GM23338 (cell line): ENCODE results near the gene CLTA.

Source experiments
- CREB1 ChIP-seq: fragments of 250-450 bp; sonication (Bioruptor Pico); IDR thresholded peaks from 2 replicates; pipeline ENCODE4 v1.5.0; 2020; ENCODE audit warnings: low read depth, mild to moderate bottlenecking, moderate library complexity
- ETS1 ChIP-seq: IDR thresholded peaks from 2 replicates; pipeline ENCODE4 v1.6.1; 2016; ENCODE audit warnings: antibody characterized with exemption
- EZH2 ChIP-seq: fragments of 200-600 bp; sonication (generic); IDR thresholded peaks from one replicate; pipeline ENCODE4 v1.8.0; 2017; ENCODE audit warnings: antibody characterized with exemption, mild to moderate bottlenecking, low read depth; ENCODE audit not compliant: unreplicated experiment
- EZH2phosphoT487 ChIP-seq: fragments of 200-600 bp; sonication (generic); IDR thresholded peaks from one replicate; pipeline ENCODE4 v1.8.1; 2018; ENCODE audit warnings: antibody characterized with exemption; ENCODE audit not compliant: unreplicated experiment
- JUNB ChIP-seq: IDR thresholded peaks from one replicate; pipeline ENCODE4 v1.6.1; 2016; ENCODE audit warnings: antibody characterized with exemption; ENCODE audit not compliant: unreplicated experiment
- NANOG ChIP-seq: IDR thresholded peaks from 2 replicates; pipeline ENCODE4 v1.6.1; 2016; ENCODE audit warnings: antibody characterized with exemption, borderline replicate concordance
- POLR2AphosphoS5 ChIP-seq: IDR thresholded peaks from 2 replicates; pipeline ENCODE4 v1.6.1; 2016; ENCODE audit warnings: antibody characterized with exemption, low read depth
- REST ChIP-seq: IDR thresholded peaks from one replicate; pipeline ENCODE4 v1.6.1; 2018; ENCODE audit warnings: antibody characterized with exemption; ENCODE audit not compliant: unreplicated experiment
- STAT1 ChIP-seq: IDR thresholded peaks from one replicate; pipeline ENCODE4 v1.6.1; 2016; ENCODE audit warnings: antibody characterized with exemption; ENCODE audit not compliant: unreplicated experiment
- ZNF114 ChIP-seq: fragments of 250-450 bp; sonication (Bioruptor Pico); IDR thresholded peaks from 2 replicates; pipeline ENCODE4 v1.5.0; 2020; ENCODE audit warnings: mild to moderate bottlenecking, moderate library complexity
- ZNF331 ChIP-seq: fragments of 250-450 bp; sonication (Bioruptor Pico); IDR thresholded peaks from 2 replicates; pipeline ENCODE4 v1.5.0; 2020; ENCODE audit warnings: low read depth, mild to moderate bottlenecking, moderate library complexity
- TF ChIP-seq, protein P1 (sequence below), 2 experiments: fragments of 200-600 bp in 1 of 2; sonication (generic) in 1 of 2; conservative IDR thresholded peaks; 2 replicates each; pipeline versions ENCODE4 v1.5.1 to v1.6.1; 2016 to 2017; ENCODE audit warnings: antibody characterized with exemption in 2 of 2, low read depth in 2 of 2, mild to moderate bottlenecking in 2 of 2, moderate library complexity in 1 of 2

GRCh38 chr9:36258208-36258995, 67.7 kb downstream of the CLTA start, which contains the start of gene GNE:
- TF ChIP-seq, protein P1, sequence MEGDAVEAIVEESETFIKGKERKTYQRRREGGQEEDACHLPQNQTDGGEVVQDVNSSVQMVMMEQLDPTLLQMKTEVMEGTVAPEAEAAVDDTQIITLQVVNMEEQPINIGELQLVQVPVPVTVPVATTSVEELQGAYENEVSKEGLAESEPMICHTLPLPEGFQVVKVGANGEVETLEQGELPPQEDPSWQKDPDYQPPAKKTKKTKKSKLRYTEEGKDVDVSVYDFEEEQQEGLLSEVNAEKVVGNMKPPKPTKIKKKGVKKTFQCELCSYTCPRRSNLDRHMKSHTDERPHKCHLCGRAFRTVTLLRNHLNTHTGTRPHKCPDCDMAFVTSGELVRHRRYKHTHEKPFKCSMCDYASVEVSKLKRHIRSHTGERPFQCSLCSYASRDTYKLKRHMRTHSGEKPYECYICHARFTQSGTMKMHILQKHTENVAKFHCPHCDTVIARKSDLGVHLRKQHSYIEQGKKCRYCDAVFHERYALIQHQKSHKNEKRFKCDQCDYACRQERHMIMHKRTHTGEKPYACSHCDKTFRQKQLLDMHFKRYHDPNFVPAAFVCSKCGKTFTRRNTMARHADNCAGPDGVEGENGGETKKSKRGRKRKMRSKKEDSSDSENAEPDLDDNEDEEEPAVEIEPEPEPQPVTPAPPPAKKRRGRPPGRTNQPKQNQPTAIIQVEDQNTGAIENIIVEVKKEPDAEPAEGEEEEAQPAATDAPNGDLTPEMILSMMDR (conservative IDR thresholded peaks at IDR 0.05; ENCODE audit: low read depth in 2 of 2), result no peak
- TF ChIP-seq POLR2AphosphoS5, result peak; percentile 95
- TF ChIP-seq ETS1, result no peak
- no peak for TF ChIP-seq EZH2
- TF ChIP-seq EZH2phosphoT487, result no peak
- no peak for TF ChIP-seq ZNF114 (CRISPR knock-in tag)
- peak; percentile 88 for TF ChIP-seq CREB1 (CRISPR knock-in tag)
- TF ChIP-seq REST, result peak; percentile 14
- no peak for TF ChIP-seq NANOG
- TF ChIP-seq JUNB, result no peak
- TF ChIP-seq STAT1, result no peak
- no peak for TF ChIP-seq ZNF331
